Lung microvascular endothelial cell (primary cell): Measurements from ENCODE around the gene ID1. TPM values are rescaled to one million over a fixed set of nuclear protein-coding genes. Genes with fewer than 3 reads are reported as not detected.

Experiments used
- DNase-seq, 2 donors: peaks; one replicate each; pipeline versions ENCODE4 v3.0.0 to v3.0.0-alpha.2; 2010; ENCODE audit warnings: low read depth in 2 of 2
- total RNA-seq: library from RNA; depleted of rRNA; stranded (reverse); fragments of >200 nt; gene quantifications from 2 replicates; pipeline ENCODE4 v1.2.1, GENCODE V29; 2014

Gene ID1, protein sequence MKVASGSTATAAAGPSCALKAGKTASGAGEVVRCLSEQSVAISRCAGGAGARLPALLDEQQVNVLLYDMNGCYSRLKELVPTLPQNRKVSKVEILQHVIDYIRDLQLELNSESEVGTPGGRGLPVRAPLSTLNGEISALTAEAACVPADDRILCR
- 478 and 838 TPM in 2 replicates for total RNA-seq

DNA sequence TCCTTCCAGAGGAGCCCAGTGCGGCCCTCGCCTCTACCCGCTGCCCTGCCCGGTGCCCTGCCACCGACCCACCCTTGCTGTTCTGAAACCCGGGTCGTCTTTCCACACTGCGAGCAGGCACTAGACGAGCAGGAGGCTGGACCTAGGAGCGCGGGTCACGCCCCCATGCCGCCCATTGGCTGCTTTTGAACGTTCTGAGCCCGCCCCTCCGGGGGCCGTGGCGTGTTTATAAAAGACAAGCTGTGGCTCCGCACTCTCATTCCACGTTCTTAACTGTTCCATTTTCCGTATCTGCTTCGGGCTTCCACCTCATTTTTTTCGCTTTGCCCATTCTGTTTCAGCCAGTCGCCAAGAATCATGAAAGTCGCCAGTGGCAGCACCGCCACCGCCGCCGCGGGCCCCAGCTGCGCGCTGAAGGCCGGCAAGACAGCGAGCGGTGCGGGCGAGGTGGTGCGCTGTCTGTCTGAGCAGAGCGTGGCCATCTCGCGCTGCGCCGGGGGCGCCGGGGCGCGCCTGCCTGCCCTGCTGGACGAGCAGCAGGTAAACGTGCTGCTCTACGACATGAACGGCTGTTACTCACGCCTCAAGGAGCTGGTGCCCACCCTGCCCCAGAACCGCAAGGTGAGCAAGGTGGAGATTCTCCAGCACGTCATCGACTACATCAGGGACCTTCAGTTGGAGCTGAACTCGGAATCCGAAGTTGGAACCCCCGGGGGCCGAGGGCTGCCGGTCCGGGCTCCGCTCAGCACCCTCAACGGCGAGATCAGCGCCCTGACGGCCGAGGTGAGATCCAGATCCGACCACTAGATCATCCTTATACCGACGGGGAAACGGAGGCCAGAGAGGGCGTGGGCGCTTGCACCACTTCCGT is at the start of gene ID1:
TSS of gene ID1 (plus strand) at position 259 of the 871 bp plus-strand sequence. CDS start at position 358, 99 bp downstream.
- DNase-seq = peak; percentile 97 to 99

DNA sequence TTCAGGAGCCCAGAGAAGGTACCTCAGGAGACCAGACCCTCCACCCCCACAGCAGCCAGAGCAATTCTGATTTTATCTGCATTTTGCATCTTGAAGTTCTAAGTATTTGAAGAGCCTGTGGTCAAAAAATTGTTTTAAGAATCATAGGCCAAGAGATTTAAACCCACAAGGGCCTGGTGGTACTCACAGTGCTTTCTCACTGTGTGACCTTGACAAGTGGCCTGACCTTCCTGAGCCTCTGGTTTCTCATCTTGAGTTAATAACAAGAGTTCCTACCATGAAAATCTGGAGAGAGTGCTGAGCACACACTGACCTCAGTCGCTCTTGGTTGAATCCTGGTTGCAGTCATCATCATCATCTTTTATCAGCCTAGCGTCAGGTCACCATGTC is 45.4 kb upstream of the ID1 start:
- no peak for DNase-seq

DNA sequence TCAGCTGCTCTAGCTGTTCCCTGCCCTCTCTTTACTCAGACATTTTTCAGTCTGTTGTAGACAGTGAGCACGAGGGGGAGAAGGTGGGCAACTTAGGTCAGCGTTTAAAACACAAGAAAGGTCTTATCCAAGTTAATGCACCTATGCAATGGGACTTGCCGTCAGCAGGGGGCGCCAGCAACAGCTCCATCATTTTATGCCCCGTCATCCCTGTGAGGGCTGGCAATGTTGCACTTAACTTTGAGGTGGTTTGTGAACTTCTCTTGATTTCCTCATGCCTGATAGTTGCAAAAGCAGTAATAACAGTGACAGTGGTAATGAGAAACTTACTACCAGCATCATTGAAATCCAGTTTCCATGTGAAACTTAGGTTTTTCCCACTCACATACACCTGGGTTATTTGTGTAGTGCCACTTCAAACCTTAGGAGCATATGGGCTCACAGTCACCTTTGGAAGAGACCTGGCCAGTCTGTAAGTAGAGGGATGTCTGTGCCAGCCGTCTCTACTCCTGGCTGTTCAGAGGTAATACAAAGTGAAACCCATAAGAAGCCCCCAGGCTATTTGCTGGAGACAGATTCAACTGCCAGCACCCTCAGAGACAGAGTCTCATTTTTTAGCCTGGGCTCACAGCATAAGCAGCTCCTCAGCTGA is 44.9 kb upstream of the ID1 start:
- peak; percentile 82 to 87 for DNase-seq

DNA sequence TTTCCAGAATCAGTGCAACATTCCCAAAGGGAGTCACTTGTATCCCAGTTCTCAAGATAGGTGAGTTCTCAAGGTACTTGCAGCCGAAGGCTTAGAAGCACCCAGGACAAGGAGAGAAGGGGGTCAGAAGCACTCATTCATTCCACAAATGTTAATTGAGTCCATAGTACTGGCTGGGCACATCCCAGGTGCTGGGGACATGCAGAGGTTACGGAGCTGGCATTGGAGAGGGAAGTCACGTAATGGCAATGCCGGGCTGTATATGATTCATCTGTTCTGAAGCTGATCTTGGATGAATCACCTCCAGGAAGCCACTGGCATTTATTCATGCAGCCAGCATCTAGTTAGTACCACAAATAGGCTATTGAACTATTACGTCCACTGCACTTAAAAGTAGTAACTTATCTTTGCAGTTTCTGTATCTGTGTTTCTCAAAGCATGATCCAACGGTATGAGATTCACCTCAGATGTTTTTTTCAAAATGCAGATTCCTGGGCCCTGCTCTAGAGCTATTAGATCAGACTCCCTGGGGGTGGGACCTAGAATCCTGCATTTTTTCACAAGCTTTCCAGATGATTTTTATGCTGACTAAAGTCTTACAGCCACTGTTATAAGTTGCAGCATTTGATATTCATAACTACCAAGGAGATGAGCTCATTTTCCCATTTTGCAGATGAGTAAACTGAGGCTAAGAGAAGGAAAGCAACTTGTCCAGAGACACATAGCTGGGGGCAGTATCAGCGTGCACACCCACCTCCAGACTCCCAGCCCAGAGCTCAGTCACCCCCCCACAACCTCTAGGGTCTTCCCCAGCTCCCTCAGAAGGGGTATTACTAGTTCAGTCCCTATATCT is 44.1 kb upstream of the ID1 start:
- DNase-seq = peak; percentile 91 to 94

DNA sequence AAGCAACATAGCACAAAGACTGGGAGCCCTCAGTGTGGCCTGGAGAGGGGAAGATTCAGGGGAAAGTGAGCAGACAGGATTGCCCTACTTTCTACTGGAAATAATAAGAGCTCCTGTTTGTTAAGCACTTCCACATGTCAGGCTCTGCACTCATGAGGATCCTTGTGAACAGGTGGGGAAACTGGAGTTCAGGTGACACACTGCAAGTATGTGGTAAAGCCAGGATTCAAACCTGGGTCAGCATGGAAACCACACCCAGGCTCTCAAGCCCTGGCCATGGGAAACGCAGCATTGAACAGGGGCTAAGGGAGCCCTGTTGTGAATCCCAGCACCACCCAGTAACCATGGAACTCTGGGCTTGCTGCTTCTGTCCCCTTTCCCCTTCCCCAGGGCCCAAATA is 42.8 kb upstream of the ID1 start:
- no peak for DNase-seq

DNA sequence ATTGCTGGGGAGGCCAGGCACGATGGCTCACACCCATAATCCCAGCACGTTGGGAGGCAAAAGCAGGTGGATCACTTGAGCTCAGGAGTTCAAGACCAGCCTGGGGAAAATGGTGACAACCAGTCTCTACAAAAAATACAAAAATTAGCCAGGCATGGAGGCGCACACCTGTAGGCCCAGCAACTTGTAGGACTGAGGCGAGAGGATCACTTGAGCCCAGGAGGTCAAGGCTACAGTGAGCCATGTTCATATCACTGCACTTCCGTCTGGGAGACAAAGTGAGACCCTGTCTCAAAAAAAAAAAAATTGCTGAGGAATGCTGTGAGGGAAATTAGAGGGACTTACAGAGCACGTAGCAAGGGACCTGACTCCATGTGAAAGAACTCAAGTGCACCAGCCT is 40.8 kb upstream of the ID1 start:
- DNase-seq = no peak

DNA sequence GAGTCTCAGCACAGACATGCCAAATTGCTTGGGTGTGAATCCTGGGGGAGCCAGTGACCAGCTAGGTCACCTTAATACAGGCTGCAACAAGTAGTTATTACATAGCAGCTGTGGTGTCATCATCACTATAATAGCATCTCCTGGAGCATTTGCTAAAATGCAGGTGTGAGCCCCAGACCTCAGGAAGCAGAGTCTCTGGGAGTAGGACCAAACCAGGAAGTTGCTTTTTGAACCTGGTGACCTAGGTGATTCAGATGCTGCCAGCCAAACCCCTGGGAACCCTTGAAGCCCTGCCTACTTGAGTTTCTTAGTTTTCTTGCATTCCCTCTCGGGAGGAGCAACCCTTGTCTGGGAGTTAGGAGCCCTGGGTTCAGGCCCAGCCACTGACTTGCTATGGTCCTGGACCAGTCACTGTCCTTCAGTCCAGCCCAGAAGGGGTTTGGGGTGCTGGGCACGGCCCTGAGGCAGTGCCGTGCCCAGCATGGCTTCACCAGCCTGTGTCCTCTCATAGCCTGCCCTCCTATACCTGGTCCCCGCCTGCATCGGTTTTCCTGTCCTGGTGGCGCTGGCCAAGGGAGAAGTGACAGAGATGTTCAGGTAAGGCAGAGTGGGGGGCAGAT is 39.3 kb upstream of the ID1 start:
- DNase-seq = no peak

DNA sequence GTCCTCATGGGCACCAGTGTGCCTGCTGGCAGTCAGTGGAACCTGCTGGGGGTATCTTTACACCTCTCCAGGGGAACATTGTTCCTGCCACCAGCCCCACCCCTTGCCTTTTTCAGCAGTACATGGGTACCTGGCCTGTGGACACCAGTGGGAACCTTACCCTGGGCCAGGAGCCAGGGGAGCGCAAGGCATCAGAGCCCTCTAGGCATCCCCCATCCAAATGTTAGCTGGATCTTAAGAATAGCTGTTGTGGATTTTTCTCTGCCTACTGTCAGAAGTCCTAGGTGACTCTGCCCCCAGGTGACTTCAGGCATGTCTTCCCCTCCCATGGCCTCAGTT is 38.8 kb upstream of the ID1 start:
- DNase-seq = no peak

DNA sequence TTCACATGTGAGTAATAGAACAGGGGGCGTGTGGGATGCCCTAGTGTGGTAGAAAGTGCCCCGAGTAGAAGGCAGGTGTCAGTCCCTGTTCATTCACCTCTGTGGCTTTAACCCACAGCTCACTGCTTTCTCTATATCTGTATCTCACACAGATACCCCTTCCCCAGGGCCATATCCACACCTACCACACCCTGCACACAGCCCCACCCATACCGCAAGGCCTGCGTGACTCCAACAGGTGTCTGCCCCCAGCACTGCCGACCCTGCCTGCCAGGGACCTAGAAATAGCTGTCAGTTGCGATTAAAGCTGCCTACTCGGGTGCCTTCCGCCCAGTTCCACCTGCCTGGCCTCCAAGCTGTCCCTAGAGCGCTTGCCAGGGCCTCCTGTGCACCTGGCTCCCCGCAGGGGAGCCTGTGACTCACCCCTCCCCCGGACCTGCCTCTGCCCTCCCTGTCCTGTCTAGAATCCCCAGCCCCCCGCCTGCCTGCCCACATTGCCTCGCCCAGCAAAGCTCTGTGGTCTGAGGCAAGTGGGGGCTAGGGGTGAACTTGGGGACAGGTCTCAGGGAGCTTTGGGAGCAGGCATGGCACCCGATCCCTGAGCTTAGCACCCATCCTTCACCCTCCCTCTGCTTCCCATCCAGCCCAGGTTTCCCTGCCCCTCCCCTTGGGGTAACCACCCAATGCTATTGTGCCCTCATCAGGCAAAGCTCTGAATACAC is 38.3 kb upstream of the ID1 start:
- DNase-seq = no peak

DNA sequence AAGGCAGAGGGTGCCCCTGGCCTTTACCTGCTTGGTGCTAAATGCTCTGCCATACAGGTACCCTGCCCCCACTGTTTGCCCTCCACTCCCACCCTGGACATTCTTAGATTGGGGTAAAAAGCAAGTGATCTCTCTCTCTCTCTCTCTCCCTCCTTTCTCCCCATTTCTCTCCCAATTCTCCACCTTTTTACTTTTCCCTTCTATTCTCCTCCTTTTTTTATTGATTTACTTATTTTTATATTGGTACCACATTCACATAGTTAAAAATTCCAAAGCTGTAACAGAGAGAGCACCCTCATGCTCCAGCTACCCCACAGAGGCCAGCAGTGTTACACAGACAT is 37.7 kb upstream of the ID1 start:
- no peak for DNase-seq

DNA sequence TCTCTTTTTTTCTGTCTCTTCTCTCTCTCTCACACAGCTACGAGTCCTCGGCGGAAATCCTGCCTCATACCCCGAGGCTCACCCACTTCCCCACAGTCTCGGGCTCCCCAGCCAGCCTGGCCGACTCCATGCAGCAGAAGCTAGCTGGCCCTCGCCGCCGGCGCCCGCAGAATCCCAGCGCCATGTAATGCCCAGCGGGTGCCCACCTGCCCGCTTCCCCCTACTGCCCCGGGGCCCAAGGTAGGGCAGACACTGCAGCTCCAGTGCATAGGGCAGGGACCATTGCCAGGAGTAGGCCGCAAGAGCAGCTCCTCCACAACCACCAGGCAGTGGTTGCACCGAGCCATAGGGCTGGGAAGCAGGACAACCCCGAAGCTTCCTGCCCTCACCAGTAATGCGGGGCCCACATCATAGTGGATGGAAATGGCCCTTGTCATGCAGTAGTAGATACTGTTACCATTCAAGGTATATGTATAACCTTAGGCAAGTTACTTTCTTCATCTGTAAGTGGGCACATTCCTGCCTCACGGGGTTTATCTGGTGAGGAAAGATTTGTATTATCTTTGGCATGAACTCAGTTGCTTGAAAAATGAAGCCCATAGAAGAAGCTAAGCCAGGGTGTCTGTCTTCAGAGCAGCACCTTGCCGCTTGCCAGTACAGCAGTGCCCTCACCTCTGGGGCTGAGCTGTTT is 36.9 kb upstream of the ID1 start:
- no peak for DNase-seq

DNA sequence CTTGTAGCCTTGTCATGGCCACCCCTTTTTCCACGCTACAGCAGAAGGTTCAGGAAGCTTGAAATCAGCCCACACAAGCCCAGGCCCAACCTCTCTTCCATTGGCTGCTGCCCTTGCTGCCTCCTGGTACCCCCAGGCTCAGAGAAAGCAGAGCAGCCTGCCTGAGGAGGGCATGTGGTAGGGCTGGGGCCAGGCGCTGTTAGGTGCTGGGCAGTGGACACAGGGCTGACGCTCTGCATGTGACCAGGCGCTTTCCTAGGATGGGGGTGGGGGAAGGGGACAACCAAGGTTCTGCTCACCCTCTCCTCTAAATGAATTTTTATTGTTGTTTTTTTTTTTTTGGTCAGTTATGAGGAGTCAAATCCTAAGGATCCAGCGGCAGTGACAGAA is 36.3 kb upstream of the ID1 start:
- DNase-seq = peak in 1 of 2 donors; percentile 41

DNA sequence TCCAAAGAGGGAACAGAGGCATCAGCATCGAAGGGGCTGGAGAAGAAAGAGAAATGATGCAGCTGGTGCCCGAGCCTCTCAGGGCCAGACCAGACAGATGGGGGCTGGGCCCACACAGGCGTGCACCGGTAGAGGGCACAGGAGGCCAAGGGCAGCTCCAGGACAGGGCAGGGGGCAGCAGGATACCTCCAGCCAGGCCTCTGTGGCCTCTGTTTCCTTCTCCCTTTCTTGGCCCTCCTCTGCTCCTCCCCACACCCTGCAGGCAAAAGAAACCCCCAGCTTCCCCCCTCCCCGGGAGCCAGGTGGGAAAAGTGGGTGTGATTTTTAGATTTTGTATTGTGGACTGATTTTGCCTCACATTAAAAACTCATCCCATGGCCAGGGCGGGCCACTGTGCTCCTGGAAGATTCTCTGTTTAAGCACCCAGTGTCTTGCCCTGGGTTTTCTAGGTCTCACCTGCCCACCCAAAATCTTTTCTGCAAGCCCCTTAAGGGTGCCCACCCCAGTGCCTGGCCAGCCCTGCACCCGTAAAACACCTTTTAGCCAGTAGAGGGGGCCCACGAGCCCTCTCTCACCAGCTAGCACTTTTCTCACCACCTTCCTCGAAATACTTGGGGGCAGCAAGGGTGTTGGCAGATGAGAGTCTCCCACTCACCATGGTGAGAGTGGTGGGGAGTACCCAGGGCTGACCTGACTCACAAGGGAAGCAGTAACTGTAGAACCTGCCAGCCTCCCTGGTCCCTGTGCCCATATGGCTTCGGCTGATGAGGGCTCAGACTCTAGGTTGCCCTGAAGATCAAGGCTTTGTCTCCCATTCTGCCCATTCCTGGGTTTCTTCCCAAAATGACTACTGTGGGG is 35.7 kb upstream of the ID1 start:
- DNase-seq = peak; percentile 52 to 60

DNA sequence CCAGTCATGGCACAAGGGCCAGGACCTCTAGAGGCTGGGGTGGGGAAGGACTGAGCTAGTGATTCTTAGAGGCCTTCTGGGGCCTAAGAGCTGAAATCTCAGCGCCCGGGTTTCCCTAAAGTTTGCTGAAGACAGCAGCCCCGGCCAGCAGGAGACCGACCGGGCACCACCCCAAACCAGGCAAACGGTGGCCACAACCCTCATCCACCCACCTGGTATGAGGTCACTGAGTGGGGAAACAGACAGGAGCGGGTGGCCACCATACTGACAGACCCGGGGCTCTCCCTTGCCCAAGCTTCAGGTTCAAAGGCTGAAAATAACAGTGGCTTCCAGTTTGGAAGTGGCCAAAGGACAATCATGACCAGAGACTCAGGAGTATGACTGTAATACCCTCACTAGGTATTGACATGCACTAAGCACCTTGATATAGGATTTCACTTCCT is 35.0 kb upstream of the ID1 start:
- DNase-seq = no peak

DNA sequence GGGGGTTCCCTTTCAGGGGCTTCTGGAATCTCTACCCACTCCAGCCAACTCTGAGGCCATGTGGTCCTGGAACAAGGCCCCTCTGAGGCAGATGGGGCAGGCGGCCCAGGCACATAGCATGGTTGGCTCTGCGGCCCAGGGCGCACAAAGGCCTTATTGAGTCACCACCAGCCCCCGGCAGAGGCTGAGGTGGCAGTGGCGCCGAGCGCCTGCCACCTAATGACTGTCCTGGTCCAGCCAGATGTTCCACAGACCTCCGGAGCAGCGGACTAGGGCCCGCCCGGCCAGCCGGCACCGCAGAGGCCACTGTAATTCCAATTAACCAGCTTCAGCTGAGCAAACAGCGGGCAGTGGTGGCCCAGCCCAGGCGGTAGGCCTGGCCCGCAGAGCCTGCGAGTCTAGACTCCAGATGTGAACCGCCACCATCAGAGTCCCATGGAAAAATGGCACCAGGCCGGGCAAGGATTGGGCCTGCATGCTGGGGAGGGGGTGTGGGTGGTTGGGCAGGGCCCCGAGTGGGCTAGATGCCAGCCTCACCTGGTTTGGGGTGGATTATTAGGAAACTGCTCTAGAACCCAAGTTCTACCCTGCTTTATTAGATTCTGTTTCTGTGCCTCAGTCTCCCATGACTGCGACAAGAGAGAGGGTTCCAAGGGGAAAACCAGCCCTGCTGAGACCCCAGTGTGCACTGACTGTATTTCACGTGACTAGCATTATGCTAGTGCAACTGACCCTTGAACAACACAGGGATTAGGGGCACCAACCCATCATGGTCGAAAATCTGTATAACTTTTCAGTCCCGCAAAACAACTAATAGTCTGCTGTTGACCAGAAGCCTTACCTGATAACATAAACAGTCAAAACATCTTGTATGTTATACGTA is 34.1 kb upstream of the ID1 start:
- DNase-seq = peak in 1 of 2 donors; percentile 49

DNA sequence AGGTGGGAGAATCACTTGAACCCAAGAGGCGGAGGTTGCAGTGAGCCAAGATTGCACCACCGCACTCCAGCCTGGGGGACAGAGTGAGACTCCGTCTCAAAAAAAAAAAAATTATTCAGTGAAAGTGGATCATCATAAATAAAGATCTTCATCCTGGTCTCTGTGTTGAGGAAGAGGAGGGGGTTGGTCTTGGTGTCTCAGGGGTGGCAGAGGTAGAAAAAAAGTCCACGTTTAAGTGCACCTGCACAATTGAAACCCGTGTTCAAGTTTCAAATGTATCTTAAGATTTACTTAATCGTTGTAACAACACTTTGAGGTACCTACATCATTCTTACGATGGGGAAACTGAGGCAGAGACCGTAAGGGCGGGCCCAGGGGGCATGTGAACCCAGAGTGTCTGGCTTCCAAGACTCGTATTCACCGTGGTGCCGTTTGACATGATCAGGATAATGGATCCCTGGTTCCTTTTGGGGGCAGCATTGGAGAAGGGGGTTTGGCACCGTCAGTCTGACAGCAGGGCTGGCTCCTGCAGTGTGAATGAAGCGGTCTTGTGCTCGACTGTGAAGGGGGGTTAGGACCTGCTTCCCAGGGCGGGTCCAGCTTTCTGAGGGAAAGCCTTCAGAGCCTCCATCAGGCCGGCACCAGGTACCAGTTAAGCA is 32.9 kb upstream of the ID1 start:
- DNase-seq = no peak

DNA sequence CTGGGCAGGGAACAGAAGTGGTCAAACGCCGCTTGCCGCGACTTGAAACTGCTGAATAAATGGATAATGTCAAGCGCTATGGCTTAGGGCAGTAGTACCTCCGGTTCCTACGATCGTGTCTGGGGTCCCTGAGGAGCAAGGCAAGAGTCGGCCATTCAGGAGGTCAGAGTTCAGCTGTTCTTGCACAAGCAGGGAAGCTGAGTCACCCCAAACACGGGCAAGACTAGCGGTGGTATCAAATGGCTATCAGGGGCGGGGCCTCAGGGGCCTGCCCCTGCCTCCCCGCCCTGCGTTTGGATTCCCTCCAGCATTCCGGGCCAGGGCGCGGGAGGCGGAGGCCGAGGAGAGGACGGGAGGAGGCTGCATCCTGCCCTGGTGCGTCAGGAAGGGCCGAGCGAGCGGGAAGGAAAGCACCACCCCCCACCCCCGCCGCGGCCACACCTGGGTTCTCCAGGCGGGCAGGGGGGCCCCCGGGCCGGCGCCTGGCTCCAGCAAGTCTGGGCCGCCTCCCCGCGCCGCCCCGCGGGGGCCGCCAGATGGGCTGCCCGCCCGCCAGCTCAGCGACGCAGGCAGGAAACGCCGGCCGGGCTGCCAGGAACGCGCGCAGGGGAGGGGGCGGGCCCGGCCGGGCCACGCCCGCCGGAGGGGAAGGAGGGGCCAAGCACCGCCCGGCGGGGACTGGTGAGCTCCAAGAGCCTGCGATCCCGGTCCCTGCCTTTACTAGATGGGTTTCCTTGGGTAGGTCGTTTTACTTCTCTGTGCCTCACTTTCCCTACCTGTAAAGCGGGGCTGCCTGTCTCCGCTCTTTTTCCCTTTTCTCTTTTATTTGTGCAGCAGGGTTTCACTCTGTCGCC is 32.2 kb upstream of the ID1 start:
- peak; percentile 98 to 99 for DNase-seq
